SIG-M5 treated with dmso at 0.1 percent for 504 hours (cell line): ENCODE results near the gene TIPARP.

Experiments
- DNase-seq: peaks from one replicate; lab custom pipeline; 2025; ENCODE audit not compliant: unreplicated experiment; lab: John Stamatoyannopoulos, UW

The TIPARP gene

GRCh38 chr3:156675830-156676767, 1.7 kb downstream of the TIPARP start:
- peak; percentile 48 for DNase-seq

- DNase-seq, result no peak
Measured at GRCh38 chr3:156676768-156677479, 2.5 kb downstream of the TIPARP start.

GRCh38 chr3:156677536-156677935, 3.1 kb downstream of the TIPARP start:
- DNase-seq, result no peak

GRCh38 chr3:156678197-156678596, 3.8 kb downstream of the TIPARP start:
- no peak for DNase-seq

GRCh38 chr3:156680243-156680914, 6.0 kb downstream of the TIPARP start:
- no peak for DNase-seq

GRCh38 chr3:156681002-156681401, 6.6 kb downstream of the TIPARP start:
- DNase-seq, result peak; percentile 91

- no peak for DNase-seq
Measured at GRCh38 chr3:156682501-156682900, 8.1 kb downstream of the TIPARP start.

- DNase-seq, result no peak
Measured at GRCh38 chr3:156682963-156683362, 8.6 kb downstream of the TIPARP start.

GRCh38 chr3:156685198-156685597, 10.8 kb downstream of the TIPARP start:
- peak; percentile 27 for DNase-seq

- DNase-seq, result no peak
Measured at GRCh38 chr3:156685752-156686151, 11.4 kb downstream of the TIPARP start.

- DNase-seq, result no peak
Measured at GRCh38 chr3:156687023-156687422, 12.6 kb downstream of the TIPARP start.

GRCh38 chr3:156688632-156689452, 14.5 kb downstream of the TIPARP start:
- no peak for DNase-seq

GRCh38 chr3:156689608-156690007, 15.2 kb downstream of the TIPARP start:
- no peak for DNase-seq

GRCh38 chr3:156691920-156692319, 17.5 kb downstream of the TIPARP start:
- no peak for DNase-seq

GRCh38 chr3:156693166-156693565, 18.8 kb downstream of the TIPARP start:
- no peak for DNase-seq

GRCh38 chr3:156694536-156694935, 20.1 kb downstream of the TIPARP start:
- no peak for DNase-seq

- peak; percentile 32 for DNase-seq
Measured at GRCh38 chr3:156702367-156702766, 28.0 kb downstream of the TIPARP start.

- no peak for DNase-seq
Measured at GRCh38 chr3:156704370-156705036, 30.1 kb downstream of the TIPARP start.

- DNase-seq, result peak; percentile 65
Measured at GRCh38 chr3:156705761-156706616, 31.6 kb downstream of the TIPARP start.
